GM18861 (cell line): ENCODE measurements around the gene GPR25.
"Not testable (repeated sequence)": the region's sequence is repeated elsewhere in the genome, so short reads cannot be mapped to it uniquely, and the experiment has no call there.

Source experiments
- ATAC-seq: cut with Tn5 transposase; IDR thresholded peaks from one replicate; pipeline ENCODE4 v1.9.1; 2021; ENCODE audit not compliant: unreplicated experiment

The GPR25 gene

GRCh38 chr1:200909757-200910239, 37.0 kb downstream of the GPR25 start:
- peak; percentile 45 for ATAC-seq

GRCh38 chr1:200911361-200911760, 38.6 kb downstream of the GPR25 start:
- no peak for ATAC-seq

GRCh38 chr1:200911936-200912335, 39.2 kb downstream of the GPR25 start:
- ATAC-seq, result not testable (repeated sequence)

DNA sequence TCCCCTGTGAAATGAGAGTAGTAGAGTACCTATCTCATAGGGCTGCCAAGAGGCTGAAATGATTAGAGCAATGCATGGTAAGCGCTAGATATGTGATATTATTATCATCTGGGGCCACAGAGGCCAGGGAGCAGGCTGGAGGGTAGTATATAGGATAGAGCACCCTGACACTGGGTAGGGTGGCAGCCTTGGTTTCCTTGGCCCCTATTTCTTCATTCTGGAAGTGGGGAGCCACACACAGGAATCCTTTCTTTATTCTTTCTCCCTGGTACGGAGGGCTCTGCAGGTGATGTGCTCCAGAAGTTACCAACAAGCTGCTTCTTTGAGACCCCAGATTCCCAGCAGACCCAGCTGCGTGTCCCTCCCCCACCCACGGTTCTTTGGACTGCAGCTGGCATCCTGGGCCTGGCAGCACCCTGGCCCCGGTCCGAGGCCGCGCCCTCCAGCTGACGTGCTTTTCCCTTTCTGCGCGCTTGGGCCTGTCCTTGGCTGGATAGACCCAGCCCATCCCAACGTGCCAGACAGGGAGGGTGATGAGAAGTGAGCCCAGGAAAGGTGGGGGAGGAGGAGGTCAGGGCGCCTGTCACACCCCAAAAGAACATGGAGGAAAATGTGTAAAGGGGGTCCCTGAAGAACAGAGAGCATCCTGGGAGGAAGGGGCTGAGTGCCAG, 40.1 kb downstream of the GPR25 start:
- ATAC-seq, result no peak

- ATAC-seq, result no peak
Observed at GRCh38 chr1:200916152-200916551, 43.4 kb downstream of the GPR25 start.

DNA sequence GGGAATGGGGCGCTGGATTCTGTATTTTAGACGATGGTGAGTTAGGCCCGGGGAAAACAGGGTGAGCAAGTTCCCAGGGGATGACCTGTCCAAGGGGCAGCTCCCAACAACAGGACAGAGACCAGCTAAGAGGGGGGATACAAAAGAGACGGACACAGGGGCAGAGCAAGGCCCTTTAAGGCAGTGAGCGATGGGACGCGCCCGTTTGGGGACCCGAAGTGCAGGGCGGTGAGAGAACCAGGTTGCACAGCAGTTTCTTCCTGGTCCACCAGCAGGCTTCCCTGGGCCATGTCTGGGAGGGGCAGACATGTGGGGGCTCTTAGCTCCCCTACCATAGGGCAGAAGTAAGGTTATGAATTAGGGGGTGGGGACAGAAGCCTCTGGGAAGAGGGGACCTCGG, 43.9 kb downstream of the GPR25 start:
- ATAC-seq, result no peak

DNA sequence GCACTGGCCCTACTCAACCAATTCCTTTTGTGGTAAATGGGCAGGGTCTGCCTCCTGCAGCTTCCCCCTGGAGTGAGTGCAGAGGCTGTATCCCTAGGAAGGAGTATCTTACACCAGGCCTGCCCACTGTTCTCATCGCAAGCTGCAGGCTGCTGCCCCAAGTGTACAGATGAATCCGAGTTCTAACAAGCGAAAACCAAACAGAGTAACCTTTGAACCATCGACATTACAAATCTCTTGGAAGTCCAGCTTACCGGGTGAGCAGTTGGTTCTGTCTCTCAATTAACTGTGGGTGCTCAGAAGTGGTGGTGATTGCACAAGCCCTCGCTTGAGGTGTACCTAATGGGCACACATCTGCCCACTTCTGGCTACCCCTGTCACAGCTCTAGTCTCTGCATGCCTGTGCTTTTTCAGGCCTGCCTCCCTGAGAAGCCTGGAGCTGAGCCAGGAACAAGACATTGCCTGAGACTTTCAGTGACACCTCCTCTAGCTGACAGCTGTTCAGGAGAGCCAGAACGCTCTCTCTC, 44.6 kb downstream of the GPR25 start:
- ATAC-seq, result no peak

DNA sequence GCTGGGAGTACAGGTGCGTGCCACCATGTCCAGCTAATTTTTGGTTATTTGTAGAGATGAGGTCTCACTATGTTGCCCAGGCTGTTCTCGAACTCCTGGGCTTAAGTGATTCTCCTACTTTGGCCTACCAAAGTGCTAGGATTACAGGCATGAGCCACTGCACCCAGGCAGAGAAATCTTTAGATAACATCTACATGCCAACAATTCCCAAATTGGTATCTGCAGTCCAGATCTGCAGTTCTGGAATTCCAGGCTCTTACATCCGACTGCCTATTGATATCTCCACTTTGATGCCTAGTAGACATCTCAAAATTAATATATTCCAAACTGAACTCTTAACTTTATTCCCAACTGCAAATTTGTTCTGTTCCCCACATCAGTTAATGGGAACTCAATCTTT, 45.2 kb downstream of the GPR25 start:
- ATAC-seq, result no peak

- no peak for ATAC-seq
Observed at GRCh38 chr1:200919386-200919785, 46.6 kb downstream of the GPR25 start.

DNA sequence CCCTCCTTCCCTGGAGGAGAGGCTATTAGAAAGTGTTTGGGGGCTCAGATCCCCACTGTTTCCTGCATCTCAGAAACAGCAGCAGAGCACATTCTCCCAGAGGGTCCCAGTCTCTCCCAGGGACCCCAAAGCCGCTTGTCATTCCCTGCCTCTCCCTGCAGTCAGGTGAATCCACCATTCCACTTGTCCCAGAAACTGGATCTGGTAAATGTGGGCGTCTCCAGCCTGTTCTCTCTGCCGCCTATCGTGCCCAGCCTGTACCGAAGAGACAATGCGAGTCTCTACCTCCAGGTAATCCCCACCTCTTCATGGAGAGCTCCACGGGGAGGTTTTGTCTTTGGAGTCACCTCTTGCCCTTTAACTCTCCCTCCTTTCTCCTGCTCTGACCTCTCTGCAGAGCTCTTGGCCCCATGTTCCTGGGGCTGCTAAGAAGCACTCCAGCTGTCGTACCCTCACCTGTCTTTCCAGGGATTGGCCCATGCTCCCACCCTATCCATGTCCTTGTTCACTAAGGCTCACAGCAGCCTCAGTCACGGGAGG, 48.9 kb downstream of the GPR25 start:
- no peak for ATAC-seq

DNA sequence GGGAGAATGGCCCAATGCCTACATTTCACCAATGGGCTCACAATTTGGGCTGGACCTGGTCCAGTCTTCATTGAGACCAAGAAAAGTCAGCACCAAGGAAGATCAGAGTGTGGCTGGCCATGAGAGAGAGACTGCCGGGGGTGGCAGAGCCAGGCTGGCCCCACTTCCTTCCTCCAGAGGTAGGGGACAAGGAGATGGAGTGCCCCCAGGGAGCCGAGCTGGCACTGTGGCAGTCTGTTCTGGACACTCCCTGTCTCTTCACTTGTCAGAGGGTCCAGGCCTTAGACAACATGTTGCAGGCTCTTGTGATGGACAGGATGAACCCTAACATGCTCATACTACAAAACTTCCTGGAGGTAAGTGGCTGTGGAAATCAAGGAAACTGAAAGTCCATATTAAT, 49.6 kb downstream of the GPR25 start:
- no peak for ATAC-seq

DNA sequence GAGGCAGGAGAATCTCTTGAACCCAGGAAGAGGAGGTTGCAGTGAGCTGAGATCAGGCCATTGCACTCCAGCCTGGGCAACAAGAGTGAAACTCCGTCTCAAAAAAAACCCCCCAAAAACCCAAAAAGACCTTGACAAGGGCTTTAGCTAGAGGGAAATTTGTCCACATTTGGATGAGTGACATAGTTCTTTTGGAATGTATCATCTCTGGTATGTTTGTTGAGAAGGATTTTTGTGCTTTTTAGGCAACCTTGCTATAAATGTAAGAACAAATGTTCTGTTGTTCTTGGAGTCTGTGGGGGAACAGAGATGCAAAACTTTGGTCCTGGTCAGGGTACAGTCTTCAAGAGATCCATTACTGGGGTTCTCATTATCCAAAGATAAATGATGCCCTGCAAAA, 50.8 kb downstream of the GPR25 start:
- ATAC-seq, result no peak
